PFSK-1 (cell line): ENCODE results near the gene LAMA4.

Experiments used
- FOXP2 ChIP-seq: optimal IDR thresholded peaks from 2 replicates; pipeline ENCODE3; 2011; ENCODE audit warnings: borderline replicate concordance, control low read depth, inconsistent platforms; ENCODE audit not compliant: insufficient read depth; ENCODE audit errors: extremely low read length, extremely low read depth
- POLR2AphosphoS5 ChIP-seq: IDR thresholded peaks from 2 replicates; pipeline ENCODE4 v1.6.1; 2012; ENCODE audit warnings: low read depth, mild to moderate bottlenecking, control low read depth, low read length, moderate library complexity
- REST ChIP-seq, 2 experiments: IDR thresholded peaks; 2 replicates each; pipeline versions ENCODE4 v1.6.1 to v1.8.0; 2011 to 2012; ENCODE audit warnings: low read depth in 2 of 2, low read length in 2 of 2, control low read depth in 1 of 2, inconsistent platforms in 1 of 2, mild to moderate bottlenecking in 1 of 2, moderate library complexity in 1 of 2; ENCODE audit not compliant: insufficient read depth in 1 of 2
- SIN3A ChIP-seq: IDR thresholded peaks from 2 replicates; pipeline ENCODE4 v1.6.1; 2012; ENCODE audit warnings: mild to moderate bottlenecking, low read length, moderate library complexity, borderline replicate concordance; ENCODE audit not compliant: insufficient read depth
- TAF1 ChIP-seq: IDR thresholded peaks from 2 replicates; pipeline ENCODE4 v1.6.1; 2012; ENCODE audit warnings: low read length, control low read depth, borderline replicate concordance; ENCODE audit not compliant: insufficient read depth

The LAMA4 gene

GRCh38 chr6:112205427-112206109, 48.8 kb downstream of the LAMA4 start:
- TF ChIP-seq FOXP2 = peak; percentile 51
- no peak for TF ChIP-seq POLR2AphosphoS5
- TF ChIP-seq SIN3A = peak; percentile 62; the same call in 1 of the 2 replicates
- TF ChIP-seq REST (IDR thresholded peaks at IDR 0.05; ENCODE audit: insufficient read depth in 1 of 2, low read depth in 2 of 2, low read length in 2 of 2) = 0 out of 4 replicates have a peak, but pooled peaks of 1 of the 2 experiments have one; percentile 68
- peak; percentile 45; the same call in 1 of the 2 replicates for TF ChIP-seq TAF1

DNA sequence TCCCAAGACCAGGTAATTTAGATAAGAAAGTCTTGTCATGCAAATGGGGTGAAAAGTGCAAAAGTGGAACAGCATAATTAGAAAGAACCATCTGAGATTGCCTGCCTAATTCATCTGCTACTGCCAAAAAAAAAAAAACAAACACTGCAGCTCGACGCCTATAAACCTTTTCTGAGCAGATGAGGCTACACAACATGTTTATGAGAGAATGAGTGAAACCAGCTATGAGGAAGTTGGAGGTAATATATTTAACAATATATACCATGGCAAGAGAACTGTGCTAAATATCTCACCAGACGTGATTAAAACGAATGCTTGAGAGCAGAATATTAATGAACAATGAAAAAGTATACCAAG, 50.0 kb downstream of the LAMA4 start:
- TF ChIP-seq TAF1 = no peak
- no peak for TF ChIP-seq POLR2AphosphoS5
- TF ChIP-seq SIN3A = no peak
- TF ChIP-seq REST (IDR thresholded peaks at IDR 0.05; ENCODE audit: insufficient read depth in 1 of 2, low read depth in 2 of 2, low read length in 2 of 2) = no peak
- no peak for TF ChIP-seq FOXP2

DNA sequence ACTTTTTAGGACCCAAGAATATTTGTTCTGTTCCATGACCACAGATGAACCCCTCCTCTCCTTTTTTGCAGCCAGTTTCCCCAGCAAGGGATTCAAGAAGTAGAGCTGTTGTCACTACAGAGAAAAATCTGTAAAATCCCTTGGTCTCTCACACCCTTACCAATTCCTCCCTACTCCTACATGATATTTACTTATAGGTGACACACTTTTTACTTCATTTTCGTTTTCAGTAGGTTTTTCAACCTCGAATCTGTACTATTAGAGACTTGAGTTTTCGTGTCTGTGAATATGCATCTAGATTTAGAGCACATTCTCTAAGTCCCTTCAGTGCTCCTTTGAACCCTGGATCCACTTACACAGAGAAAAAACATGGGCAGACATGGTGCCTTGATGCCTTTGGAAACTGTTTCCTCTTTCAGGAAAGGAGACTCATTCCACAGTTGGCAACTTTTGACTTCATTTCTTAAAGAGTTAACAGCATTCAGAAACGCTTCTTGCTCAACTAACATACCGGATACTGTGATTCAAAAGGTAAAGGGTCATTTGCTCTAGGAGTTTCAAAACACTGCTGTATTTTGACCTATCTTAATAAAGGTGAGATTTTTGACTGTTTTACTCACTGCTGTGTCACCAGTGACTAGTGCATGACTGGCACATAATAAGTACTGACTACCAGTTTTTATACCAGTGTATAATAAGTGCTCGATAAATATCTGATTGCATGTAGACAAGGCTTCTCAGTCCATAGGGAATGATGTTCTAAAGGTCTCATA, 50.6 kb downstream of the LAMA4 start:
- TF ChIP-seq FOXP2 (no peak), SIN3A (no peak), TAF1 (no peak), POLR2AphosphoS5 (no peak), REST (IDR thresholded peaks at IDR 0.05; ENCODE audit: insufficient read depth in 1 of 2, low read depth in 2 of 2, low read length in 2 of 2) (no peak)

DNA sequence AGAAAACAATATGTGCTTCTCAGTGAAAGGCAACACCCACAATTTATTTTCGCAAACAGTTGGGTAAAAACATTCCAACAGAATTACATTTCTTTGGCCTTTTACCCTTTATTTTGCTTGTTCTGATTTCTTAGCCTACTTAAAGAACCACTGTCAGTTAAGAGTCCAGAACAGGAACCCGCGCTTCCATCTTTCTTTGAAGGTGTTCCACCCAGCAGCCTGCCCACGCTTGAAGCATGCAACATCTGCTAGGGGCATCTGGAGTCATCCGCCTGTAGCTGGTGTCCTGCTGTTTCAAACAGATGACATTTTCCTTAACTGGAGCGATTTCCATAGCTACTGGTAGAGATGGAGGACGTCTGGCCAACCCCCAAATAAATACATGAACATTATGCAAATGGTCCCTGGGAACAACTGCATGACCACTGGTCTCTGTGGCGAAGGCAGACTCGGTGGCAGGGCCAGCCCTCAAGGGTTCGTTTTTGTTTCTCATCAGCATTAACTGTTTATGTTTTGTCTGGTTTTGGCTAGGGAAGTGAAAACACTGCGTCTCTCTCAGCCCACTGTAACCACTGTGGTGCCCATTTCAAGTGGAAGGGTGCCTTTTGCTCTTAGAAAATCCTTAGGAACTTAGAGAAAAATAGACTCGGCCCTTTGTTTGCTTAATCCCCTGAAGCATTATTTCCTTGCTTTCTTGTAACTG, 51.6 kb downstream of the LAMA4 start:
- TF ChIP-seq FOXP2 (no peak), TAF1 (no peak), SIN3A (no peak), POLR2AphosphoS5 (no peak), REST (IDR thresholded peaks at IDR 0.05; ENCODE audit: insufficient read depth in 1 of 2, low read depth in 2 of 2, low read length in 2 of 2) (no peak)
